ENCODE data around the gene PLIN4.

DNA sequence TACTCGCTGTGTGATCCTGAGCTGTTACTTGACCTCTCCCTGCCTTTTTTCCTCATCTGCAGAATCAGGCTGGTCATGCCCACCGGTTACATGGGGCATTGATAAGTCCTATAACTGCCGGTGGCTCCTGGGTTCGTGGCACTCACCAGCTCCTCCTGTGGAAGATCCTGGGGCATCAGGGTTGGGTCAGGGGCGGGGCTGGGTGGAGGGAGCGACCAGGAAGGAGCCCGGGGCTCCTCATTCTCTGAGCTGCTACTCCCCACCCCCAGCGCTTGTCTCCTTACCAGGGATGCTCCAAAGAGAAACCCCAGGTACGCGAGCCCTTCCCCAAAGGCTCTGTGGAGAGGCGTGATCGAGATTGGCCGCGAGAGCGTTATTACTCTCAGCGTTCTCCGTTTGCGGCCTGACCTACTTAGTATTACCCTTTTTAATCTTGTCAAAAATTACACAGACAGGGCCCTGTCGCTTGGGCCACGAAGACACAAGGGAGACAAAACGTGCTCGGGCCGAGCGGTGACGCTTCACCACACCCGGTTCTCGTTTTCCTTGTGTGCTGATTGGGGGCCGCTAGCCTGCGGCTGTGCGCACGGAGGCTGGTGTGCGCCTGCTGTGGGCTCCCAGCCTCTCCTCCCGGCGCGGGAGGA lies 35.4 kb downstream of the PLIN4 start:
- no peak for TF ChIP-seq EZH2 (IDR thresholded peaks at IDR 0.05; ENCODE audit: low read length)
- TF ChIP-seq, protein P1, sequence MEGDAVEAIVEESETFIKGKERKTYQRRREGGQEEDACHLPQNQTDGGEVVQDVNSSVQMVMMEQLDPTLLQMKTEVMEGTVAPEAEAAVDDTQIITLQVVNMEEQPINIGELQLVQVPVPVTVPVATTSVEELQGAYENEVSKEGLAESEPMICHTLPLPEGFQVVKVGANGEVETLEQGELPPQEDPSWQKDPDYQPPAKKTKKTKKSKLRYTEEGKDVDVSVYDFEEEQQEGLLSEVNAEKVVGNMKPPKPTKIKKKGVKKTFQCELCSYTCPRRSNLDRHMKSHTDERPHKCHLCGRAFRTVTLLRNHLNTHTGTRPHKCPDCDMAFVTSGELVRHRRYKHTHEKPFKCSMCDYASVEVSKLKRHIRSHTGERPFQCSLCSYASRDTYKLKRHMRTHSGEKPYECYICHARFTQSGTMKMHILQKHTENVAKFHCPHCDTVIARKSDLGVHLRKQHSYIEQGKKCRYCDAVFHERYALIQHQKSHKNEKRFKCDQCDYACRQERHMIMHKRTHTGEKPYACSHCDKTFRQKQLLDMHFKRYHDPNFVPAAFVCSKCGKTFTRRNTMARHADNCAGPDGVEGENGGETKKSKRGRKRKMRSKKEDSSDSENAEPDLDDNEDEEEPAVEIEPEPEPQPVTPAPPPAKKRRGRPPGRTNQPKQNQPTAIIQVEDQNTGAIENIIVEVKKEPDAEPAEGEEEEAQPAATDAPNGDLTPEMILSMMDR (optimal IDR thresholded peaks at IDR 0.05 in 1 of 3, IDR thresholded peaks at IDR 0.05 in 1 of 3, conservative IDR thresholded peaks at IDR 0.05 in 1 of 3; ENCODE audit: extremely low read depth in 1 of 3, insufficient read depth in 2 of 3, low read length in 3 of 3): no peak

Measured in keratinocyte (primary cell).